ENCODE data around the gene HEXD.
"Not testable (repeated sequence)": the region's sequence is repeated elsewhere in the genome, so short reads cannot be mapped to it uniquely, and the experiment has no call there.

HEXD gene

DNA sequence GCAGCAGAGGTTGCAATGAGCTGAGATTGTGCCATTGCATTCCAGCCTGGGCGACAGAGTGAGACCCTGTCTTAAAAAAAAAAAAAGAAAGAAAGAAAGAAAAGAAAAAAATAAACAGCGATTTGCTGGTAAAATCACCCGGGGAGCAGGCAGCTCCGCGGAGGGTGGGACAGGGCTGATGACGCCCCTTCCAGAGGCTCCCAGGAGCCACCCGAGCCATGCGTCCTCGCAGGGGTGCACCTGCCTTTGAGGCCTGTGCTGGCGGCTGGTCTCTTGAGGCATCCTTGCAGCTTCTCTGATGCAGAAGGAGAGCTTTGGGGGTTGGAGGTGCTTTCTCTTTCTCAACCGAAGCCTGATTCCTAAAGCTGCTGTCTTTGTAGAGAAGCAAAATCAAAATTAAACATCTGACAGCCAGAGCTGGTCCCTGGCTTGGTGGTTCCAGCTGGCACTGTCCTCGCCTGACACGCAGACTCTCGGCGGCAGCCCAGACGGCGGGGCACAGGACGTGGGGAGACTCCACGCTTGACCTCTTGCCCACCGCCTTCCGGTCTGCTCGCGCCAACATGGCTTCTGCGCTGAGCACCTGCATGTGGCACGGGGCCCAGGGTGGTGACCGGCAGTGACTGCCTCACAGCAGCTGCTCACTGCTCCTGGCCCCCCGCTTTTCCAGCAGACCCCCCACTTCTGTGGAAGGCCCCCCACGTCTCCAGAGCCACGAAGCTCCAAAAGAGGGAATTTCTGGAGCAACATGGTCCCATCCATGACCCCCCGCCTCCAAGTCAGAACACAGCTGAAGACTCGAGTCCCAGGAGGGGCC lies 40.0 kb upstream of the HEXD start:
- no peak overlapping the region for H3K4me3 Mint-ChIP-seq
- ATAC-seq, result no peak
- no peak overlapping the region for H3K27ac Mint-ChIP-seq
- peaks cover 40% of the 10 kb centered on the region for H3K27me3 Mint-ChIP-seq
- H3K4me1 Mint-ChIP-seq, result peaks cover 6% of the 10 kb centered on the region
- no peaks in the 10 kb centered on the region for H3K9me3 Mint-ChIP-seq
- no peak for DNase-seq
- H3K36me3 Mint-ChIP-seq (ENCODE audit: low read depth), result no peaks in the 10 kb centered on the region

DNA sequence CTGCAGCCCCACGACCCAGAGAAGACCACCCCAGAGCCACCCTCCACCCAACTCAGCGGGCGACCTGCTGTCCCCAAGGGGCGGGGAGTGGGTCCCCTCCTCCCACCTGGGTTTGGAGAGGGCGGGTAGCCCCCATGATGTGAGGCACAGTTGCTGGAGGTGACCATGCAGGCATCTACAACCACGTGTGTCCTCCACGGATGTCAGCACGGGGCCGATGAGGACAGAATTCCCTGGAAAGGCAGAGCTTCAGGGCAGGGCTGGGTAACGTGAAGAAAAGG lies 39.5 kb upstream of the HEXD start:
- Mint-ChIP-seq H3K9me3 (no peaks in the 10 kb centered on the region), H3K4me3 (no peak overlapping the region), H3K27me3 (peaks cover 35% of the 10 kb centered on the region), H3K27ac (no peak overlapping the region), H3K36me3 (ENCODE audit: low read depth) (no peaks in the 10 kb centered on the region), H3K4me1 (peaks cover 5% of the 10 kb centered on the region)
- DNase-seq, result no peak
- no peak for ATAC-seq

DNA sequence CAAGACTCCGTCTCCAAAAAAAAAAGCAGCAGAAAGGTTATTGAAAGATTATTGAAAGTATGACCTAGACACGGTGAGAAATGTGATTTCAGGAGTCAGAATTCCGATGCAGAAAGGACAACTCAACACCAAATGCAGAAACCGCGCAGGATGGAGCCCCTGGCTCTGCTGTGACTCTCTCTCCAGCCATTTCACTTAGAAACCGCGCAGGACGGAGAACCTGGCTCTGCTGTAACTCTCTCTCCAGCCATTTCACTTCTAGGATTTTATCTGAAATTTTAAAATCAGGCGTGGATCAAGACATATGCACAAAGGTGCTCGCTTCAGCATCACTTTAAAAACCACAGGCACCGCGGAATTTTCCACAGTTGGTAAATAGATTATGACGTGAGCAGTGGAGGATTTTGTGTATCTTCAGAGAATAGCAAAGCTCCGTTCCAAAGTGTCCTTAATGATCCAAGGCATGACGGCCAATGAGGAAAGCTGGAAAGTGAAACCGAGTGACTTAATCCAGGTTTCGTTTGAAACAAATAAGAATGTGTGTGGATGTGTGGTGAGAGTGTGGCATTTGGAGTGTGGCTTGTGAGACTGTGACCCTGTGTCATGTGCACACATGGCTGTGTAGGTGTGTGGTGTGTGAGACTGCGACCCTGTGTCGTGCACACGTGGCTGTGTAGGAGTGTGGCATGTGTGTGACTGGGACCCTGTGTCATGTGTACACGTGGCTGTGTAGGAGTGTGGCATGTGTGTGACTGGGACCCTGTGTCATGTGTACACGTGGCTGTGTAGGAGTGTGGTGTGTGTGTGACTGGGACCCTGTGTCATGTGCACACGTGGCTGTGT lies 37.1 kb upstream of the HEXD start:
- ATAC-seq, result no peak
- peaks cover 30% of the 10 kb centered on the region for H3K27me3 Mint-ChIP-seq

DNA sequence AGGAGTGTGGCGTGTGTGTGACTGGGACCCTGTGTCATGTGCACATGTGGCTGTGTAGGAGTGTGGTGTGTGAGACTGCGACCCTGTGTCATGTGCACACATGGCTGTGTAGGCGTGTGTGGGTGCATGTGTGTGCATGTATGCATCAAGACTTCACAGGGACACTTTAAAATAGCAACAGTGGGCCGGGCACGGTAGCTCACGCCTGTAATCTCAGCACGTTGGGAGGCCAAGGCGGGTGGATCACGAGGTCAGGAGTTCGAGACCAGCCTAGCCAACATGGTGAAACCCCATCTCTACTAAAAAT lies 36.5 kb upstream of the HEXD start:
- not testable (repeated sequence) for H3K36me3 Mint-ChIP-seq (ENCODE audit: low read depth); H3K9me3 Mint-ChIP-seq; H3K4me1 Mint-ChIP-seq; DNase-seq; H3K4me3 Mint-ChIP-seq; ATAC-seq; H3K27ac Mint-ChIP-seq
- H3K27me3 Mint-ChIP-seq, result peaks cover 26% of the 10 kb centered on the region

More for the DNA sequence above, 37.1 kb upstream of the HEXD start:
- Mint-ChIP-seq H3K27ac (peak overlapping the region; percentile 43), H3K4me3 (no peak overlapping the region), H3K9me3 (no peaks in the 10 kb centered on the region), H3K36me3 (ENCODE audit: low read depth) (no peaks in the 10 kb centered on the region), H3K4me1 (peaks cover 5% of the 10 kb centered on the region)
- DNase-seq, result no peak

DNA sequence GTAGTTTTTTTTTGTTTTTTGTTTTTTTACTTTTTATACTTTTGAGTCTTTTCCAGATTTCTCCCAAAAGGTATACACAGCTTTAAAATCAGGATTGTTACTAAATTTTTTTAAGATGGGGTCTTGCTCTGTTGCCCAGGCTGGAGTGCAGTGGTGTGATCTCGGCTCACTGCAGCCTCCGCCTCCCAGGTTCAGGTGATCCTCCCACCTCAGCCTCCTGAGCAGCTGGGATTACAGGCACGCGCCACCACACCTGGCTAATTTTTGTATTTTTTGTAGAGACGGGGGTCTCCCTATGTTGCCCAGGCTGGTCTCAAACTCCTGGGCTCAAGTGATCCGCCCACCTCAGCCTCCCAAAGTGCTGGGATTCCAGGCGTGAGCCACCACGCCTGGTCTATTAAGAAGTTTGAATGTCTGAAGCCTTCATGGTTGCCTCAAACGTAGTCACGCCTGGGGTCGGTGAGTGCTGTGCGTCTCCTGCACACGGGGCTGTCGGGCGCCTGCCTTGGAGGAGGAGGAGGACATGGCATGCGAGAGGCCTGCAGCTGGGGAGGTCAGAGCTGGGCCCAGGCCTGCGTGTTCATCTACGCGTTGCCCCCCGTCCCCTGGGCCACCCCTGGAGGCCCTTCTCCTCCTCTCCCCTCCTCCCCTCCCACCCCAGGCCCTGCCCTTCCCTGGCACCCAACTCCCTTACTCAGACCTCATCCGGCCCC lies 35.8 kb upstream of the HEXD start:
- H3K36me3 Mint-ChIP-seq (ENCODE audit: low read depth); H3K9me3 Mint-ChIP-seq; DNase-seq; H3K4me3 Mint-ChIP-seq; H3K27ac Mint-ChIP-seq; ATAC-seq; H3K4me1 Mint-ChIP-seq: not testable (repeated sequence)
- peaks cover 25% of the 10 kb centered on the region for H3K27me3 Mint-ChIP-seq

DNA sequence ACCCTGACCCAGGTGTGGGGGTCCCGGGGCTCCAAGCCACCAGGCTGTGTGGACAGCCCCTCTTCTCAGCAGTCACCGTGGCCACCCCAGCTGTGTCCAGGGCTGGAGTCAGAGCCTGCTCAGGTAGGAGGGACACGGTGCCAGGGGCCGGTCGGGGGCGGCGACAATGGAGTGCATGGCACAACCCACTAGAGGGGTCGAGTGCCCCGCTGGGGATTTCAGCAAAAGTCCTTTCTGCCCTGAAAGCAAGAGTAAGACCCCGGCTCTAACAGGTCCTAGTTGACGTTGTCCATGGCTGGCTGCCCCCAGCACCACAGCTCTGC lies 35.3 kb upstream of the HEXD start:
- Mint-ChIP-seq H3K36me3 (ENCODE audit: low read depth) (no peaks in the 10 kb centered on the region), H3K27me3 (peaks cover 22% of the 10 kb centered on the region), H3K27ac (no peak overlapping the region), H3K4me3 (no peak overlapping the region), H3K4me1 (peaks cover 7% of the 10 kb centered on the region), H3K9me3 (no peaks in the 10 kb centered on the region)
- ATAC-seq (no peak), DNase-seq (no peak)

DNA sequence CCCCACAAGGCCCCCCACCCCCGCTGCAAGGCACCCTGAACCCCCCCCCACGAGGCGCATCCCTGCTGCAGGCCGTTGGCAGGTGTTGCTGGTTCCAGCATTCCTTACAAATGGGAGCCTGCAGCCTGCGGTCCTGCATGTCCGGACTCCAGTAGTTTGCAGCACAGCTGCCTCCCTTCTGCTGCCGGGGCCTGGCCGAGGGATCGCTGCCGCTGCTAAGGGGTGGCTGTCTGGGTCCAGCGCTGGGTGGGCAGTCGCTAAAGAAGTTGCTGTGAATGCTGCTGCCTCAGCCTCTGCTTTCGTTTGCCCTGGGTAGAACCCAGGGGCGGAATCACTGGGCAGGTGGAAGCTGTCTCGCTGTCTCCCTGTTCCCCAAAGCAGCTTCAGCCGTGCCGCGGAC lies 34.7 kb upstream of the HEXD start:
- Mint-ChIP-seq H3K27me3 (peaks cover 22% of the 10 kb centered on the region), H3K9me3 (no peaks in the 10 kb centered on the region), H3K4me3 (no peak overlapping the region), H3K4me1 (peaks cover 7% of the 10 kb centered on the region), H3K36me3 (ENCODE audit: low read depth) (no peaks in the 10 kb centered on the region), H3K27ac (no peak overlapping the region)
- ATAC-seq (no peak), DNase-seq (no peak)

DNA sequence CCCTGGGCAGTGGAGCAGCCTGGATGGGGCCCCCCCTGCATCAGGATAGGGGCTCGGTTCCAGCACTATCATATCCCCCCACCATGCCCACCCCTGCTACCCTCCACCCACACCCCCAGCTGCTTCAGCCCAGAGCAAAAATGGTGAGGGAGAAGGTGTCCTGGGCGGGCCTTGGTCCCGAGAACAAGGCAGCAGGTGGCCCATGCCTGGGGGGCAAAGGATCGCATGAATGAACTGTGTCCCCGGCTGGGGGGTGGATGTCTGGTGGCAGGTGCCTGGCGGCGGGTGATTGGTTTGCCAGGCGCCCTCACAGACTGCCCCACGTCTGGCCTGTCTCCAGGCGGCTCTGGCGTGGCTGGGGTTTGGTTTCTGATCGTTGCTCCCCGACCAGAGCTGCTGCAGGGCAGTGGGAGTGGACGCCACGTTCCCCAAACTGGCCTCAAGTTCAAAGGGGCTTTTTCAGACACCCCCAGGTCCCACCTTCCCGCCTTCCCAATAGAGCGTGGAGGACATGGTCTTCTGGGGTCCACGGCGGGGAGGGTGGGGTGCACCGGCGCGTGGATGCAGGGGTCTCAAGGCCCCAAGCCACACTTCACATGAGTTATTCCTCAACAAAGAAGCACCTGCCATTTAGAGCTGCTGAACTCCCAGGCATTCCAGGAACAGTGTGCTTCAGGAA lies 34.0 kb upstream of the HEXD start:
- H3K4me3 Mint-ChIP-seq, result no peak overlapping the region
- H3K27me3 Mint-ChIP-seq, result peaks cover 19% of the 10 kb centered on the region
- ATAC-seq (no peak), DNase-seq (no peak)
- no peaks in the 10 kb centered on the region for H3K9me3 Mint-ChIP-seq
- no peak overlapping the region for H3K27ac Mint-ChIP-seq
- peaks cover 7% of the 10 kb centered on the region for H3K4me1 Mint-ChIP-seq
- no peaks in the 10 kb centered on the region for H3K36me3 Mint-ChIP-seq (ENCODE audit: low read depth)

DNA sequence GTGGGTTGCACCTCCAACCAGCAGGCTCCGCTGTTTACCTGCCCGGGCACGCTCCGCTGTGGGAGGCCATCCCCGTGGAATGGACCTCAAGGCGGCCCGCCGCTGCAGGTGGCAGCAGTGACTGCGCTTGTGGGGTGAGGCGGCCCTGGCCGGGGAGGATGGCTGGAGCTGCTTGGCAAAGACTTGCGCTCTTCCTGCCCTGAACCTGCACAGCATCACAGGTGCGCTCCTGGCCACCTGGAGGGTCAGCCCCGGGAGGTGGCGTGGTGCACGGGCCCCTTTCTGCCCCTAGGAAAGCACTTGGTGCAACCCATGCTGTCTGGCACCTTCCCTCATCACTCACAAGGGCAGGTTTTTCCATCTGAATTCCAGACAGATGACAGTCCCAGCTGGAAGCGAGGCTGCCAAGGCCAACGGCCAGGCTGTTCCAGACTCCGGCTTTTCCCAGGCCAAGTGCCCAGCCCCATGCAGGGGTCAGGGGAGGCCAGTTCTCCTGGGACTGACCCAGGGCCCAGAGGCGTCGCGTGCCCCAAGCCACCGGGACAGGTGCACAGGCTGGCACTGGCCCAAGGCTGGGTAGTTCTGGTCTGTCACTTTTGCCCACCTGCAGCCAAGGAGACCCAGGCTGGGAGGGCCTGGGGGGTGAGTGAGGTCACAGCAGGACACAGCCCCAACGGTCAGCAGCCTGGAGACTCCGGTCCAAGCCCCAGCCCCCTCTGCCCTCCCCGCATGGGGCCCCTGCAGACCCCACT lies 33.2 kb upstream of the HEXD start:
- H3K27ac Mint-ChIP-seq, result no peak overlapping the region
- H3K4me1 Mint-ChIP-seq, result peaks cover 7% of the 10 kb centered on the region
- no peaks in the 10 kb centered on the region for H3K9me3 Mint-ChIP-seq
- no peak for DNase-seq
- no peak for ATAC-seq
- H3K36me3 Mint-ChIP-seq (ENCODE audit: low read depth), result no peaks in the 10 kb centered on the region
- H3K4me3 Mint-ChIP-seq, result no peak overlapping the region
- peaks cover 17% of the 10 kb centered on the region for H3K27me3 Mint-ChIP-seq

DNA sequence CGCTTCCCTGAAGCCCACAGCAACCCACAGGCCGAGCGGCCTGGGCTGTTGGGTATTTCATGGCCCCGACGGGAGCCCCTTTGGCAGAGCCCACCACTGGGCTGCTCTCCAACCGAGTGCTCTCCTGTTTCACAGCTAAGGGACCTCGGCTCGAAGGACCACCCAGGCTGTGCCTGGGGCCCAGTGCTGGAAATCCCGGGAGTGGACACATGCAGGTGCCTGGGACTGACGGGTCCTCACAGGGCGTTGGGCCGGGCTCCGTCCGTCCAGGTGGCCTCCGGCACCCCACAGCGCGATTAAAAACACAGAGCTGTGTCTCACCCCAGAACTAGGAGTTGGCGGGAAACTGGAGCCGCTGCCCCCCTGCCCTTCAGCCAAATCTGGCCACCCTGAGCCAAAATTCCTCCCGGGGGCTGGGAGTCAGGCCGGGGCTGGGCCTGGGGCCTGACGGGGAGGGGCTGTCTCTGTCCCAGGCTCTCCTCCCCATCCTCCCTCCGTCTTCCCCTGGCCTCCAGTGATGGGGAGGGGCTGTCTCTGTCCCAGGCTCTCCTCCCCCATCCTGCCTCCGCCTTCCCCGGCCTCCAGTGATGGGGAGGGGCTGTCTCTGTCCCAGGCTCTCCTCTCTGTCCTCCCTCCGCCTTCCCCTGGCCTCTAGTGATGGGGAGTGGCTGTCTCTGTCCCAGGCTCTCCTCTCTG lies 32.4 kb upstream of the HEXD start:
- Mint-ChIP-seq H3K36me3 (ENCODE audit: low read depth) (no peaks in the 10 kb centered on the region), H3K27ac (no peak overlapping the region), H3K27me3 (peaks cover 12% of the 10 kb centered on the region), H3K4me1 (peaks cover 7% of the 10 kb centered on the region), H3K4me3 (no peak overlapping the region), H3K9me3 (no peaks in the 10 kb centered on the region)
- DNase-seq, result no peak
- no peak for ATAC-seq

DNA sequence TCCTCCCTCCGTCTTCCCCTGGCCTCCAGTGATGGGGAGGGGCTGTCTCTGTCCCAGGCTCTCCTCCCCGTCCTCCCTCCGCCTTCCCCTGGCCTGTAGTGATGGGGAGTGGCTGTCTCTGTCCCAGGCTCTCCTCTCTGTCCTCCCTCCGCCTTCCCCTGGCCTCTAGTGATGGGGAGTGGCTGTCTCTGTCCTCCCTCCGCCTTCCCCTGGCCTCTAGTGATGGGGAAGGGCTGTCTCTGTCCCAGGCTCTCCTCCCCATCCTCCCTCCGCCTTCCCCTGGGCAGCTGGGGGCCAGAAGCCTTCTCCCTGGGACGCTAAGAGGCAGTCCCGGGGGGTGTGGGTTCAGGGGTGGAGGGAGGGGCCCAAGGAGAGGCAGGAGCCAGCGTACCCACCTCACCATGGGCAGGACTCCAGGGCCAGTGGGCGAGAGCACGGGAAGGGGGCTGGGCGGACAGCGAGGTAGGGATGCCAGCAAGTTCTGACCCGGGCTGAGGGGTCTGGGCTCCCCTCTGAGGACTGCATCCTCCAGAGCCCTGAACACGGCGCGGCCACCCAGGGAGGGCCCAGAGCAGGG lies 31.8 kb upstream of the HEXD start:
- ATAC-seq (no peak), DNase-seq (no peak)
- Mint-ChIP-seq H3K9me3 (no peaks in the 10 kb centered on the region), H3K36me3 (ENCODE audit: low read depth) (no peaks in the 10 kb centered on the region), H3K4me3 (no peak overlapping the region), H3K27me3 (peaks cover 9% of the 10 kb centered on the region), H3K4me1 (peaks cover 4% of the 10 kb centered on the region), H3K27ac (no peak overlapping the region)

DNA sequence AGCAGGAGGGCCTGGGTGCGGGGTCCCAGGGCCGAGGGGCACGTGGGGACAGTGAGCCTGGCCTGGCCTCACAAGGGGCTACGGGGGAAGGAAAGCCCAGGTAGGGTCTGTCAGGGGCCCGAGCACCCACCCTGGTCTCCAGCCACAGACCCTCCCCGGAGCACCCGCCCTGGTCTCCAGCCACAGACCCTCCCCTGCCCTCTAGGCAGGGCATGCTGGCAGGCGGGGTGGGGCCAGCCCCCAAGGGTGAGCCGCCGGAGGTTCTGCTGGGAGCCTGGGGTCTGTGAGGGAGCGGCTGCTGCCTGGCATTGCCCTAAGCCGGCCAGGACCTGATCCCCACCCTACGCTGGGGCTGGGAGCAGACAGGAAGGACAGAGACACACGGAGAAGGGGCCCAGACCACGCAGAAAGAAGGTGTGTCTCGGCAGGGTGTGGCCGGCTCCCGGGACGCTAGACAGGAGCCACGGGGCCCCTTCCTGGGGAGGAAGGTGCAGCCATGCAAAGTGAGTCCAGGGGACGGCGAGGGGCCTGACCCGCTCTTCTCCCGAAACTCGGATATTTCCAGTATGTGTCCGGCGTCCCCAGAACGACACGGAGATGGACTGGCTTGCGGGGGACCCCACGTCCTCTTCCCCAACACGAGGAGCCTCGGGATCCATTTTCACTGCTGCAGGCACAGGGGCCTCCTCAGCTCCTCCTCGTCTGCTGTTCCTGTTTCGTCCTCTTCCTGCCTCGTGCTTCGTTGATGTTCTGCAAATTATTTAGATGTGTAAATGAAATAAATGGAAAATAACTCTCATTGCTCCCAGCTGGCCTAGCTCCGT lies 31.1 kb upstream of the HEXD start:
- ATAC-seq (no peak), DNase-seq (no peak)
- peaks cover 5% of the 10 kb centered on the region for H3K27me3 Mint-ChIP-seq
- no peaks in the 10 kb centered on the region for H3K9me3 Mint-ChIP-seq
- H3K4me1 Mint-ChIP-seq, result peaks cover 2% of the 10 kb centered on the region
- H3K27ac Mint-ChIP-seq, result no peak overlapping the region
- no peaks in the 10 kb centered on the region for H3K36me3 Mint-ChIP-seq (ENCODE audit: low read depth)
- H3K4me3 Mint-ChIP-seq, result no peak overlapping the region

DNA sequence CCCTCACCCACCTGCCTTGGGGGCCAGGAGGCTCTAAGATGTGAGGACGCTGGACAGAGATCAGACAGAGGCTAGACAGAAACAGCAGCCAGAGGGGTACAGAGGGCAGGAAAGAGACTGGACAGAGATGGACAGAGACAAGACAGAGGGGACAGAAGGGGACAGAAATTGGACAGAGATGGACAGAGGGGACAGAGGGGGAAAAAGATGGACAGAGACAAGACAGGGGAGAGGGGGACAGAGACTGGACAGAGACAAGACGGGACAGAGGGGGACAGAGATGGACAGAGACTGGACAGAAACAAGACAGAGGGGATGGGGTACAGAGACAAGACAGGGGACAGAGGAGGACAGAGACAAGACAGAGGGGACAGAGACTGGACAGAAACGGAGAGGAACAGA lies 30.4 kb upstream of the HEXD start:
- no peak overlapping the region for H3K4me3 Mint-ChIP-seq
- no peak overlapping the region for H3K27ac Mint-ChIP-seq
- peaks cover 5% of the 10 kb centered on the region for H3K27me3 Mint-ChIP-seq
- no peaks in the 10 kb centered on the region for H3K36me3 Mint-ChIP-seq (ENCODE audit: low read depth)
- peaks cover 2% of the 10 kb centered on the region for H3K4me1 Mint-ChIP-seq
- H3K9me3 Mint-ChIP-seq, result no peaks in the 10 kb centered on the region
- DNase-seq (no peak), ATAC-seq (no peak)

All from activated naive CD8-positive, alpha-beta T cell treated with anti-CD3 and anti-CD28 coated beads, Interleukin-2, amount 50 U/mL, for 24 hours (primary cell).